ENCODE data around the gene ZBTB33.

The ZBTB33 gene

DNA sequence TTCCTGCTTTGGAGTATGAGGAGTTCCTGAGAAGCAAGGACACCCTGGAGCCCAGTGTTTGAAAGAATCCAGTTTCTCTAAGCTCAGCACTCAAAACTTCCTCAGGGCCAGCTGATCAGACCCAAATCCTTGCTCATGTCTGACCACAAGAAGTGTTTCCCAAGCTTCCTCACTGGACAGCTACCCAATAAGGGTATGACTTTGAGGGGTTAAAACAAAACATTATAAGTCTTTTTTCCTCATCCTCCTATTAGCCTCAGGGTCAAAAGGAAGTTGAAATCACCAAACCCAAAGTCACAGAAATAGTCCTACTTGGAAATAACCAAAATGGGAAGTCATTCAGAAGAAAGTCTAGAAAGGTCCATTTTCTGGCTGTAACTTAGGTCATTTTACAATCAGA, 13.7 kb downstream of the ZBTB33 start:
- no peak for DNase-seq

DNA sequence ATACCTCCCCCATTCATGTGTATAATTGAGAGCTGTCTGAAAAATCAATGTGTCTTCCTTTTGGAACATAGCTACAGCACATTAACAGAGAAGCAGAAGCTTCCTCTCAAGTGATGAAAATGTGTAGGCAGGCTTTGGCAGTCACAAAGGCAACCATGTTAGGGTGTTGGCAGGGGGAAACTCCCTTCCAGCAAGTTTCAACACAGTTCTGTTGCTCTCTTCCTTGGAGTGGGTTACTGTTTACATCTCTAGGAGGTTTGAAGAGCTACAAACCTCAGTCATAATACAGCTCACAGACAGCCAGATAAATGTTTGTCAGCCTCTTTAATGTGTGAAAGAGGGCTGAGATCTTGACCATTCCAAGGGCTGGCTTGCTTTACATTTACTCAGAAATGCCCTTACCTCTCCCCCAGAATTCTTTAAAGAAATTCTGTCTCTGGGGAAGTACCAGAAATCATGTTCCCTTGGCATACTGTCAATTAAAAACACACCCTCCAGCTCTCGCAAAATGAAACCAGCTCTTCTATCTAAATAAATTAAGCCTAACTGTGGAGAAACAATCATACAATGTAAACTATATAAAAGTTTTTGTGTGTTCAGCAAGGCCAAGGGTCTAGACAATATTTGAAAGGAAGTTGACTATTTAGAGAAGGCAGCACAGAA, 18.9 kb downstream of the ZBTB33 start:
- no peak for DNase-seq

DNA sequence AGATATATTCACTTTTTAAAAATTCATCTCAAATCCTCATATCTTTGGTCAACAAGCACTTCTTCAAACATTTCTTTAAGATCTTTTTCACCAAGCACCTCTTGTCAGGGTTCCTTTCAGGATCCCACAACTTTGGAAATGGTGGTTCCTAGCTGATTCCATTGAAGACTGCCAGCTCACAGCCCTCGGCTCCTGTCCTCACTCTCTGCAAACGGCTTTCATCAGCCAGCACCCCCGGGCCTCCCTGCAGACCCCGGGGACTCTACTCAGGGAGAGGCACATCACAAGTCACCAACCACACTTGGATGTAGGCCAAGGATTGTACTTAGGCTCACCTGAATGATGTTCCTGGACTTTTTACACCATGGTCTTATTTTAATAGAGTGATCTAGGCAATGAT, 20.0 kb downstream of the ZBTB33 start:
- no peak for DNase-seq

DNA sequence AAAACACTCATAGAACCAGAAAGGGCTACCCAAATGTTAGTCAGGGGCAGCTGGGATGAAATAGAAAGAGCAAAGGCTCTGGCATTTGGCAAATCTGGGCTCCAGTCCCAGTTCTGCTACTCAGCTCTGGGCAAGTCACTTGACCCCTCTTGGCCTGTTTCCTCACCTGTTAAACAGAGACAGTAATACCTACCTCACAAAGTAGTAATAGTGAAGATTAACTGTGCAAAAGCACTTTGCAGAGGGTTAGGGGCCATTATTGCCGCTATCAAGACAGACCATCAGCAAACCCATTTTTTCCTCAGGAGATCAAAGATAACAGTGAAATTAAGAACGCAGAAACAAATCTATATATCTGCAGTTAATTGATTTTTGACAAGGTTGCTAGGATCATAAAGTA, 20.6 kb downstream of the ZBTB33 start:
- no peak for DNase-seq

DNA sequence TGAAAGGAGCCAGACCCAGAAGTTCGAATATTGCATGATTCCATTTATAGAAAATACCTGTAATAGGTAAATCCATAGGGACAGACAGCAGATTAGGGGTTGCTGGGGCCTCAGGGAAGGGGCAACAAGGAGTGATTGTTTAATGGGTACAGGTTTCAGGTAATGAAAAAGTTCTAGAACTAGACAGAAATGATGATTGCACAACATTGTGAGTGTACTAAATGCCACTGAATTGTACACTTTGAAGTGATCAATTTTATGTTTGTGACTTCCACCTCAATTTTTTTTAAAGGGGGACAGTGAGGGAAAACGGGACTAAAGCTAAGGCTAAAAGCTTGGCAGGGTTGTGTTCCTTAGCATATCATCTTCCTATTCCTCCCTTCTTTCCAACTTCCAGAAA, 23.5 kb downstream of the ZBTB33 start:
- DNase-seq = no peak

DNA sequence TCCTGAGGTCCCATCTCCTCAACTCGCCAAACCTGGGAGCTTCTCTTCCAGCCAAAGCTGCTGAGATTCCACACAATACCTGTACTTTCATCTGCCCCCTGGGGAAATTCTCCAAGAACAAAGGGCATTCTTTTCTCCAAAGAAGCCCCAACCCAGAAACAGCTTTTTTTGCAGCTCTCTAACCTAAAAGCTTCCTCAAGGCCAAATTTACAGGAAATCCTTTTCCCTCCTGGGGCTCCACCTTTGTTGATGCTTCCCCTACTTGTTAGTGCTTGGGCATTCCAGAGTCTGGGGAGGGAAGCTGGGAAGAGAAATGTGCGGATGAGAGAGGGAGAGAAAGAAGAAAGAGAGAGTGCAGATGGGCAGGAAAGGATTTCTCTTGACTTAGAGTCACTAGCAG, 24.3 kb downstream of the ZBTB33 start:
- no peak for DNase-seq

DNA sequence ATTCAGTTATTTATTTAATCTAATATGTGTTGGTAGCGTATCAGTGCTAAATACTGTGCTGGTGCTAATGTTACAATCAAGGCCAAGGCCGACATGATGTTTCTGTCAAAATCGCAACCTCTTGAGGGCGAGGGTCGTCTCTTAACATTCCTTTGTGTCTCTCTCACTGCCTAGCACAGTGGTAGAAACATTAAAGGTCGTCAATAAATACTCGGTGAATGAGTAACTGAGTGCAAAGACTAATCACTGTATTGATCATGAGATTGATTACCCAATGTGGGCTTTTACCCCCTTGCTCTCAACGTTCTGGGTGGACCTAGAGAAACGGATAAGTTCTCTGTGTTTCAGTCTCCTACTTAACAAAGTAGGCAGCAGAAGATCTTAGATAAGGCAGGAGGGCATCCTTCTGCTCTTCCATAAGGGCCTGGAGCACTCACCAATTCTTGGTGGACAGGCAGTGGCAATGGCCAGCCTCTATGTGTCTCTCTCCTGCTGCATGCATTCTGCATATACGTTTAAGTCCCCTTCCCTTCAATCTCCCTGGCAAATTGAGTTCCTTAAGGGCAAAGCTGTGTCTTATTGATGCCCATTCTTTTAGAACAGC, 30.5 kb downstream of the ZBTB33 start:
- no peak for DNase-seq

DNA sequence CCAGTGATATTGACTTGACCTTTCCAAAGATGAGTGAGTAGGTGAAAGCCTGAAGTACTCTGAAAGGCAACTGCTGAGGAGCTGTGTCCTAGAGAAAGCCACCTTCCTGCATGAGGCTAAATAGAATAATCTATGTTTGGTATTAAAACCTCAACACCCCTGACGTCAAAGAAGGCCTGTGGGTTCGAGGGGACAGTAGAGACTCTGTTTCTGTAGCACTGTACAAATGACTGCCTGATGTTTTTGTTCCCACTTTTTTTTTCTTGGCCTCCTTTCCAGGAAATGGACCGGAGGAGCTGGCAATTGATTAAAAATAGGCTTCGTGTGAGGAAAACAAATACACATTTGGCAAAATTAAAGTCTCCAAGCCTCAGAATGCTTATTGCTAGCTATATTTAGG, 31.1 kb downstream of the ZBTB33 start:
- DNase-seq = no peak

DNA sequence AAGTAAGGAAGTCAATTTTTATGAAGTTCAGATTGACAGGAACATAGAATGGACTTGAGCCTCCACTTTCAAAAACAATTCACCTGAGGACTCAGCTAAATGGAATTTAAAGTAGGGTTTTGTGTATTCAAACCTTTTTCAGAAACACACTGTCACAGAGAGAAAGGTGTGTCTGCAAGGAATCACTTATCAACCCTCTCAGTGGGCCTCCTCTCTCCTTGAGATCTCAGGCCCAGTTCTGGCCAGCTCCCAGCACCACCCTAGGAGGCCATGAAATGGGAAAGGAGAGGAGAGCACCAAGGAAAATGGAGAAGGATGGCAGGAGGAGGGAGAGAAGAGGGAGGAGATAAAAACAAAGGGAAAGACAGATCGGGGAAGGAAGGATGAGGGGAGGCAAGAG, 32.1 kb downstream of the ZBTB33 start:
- DNase-seq = no peak

DNA sequence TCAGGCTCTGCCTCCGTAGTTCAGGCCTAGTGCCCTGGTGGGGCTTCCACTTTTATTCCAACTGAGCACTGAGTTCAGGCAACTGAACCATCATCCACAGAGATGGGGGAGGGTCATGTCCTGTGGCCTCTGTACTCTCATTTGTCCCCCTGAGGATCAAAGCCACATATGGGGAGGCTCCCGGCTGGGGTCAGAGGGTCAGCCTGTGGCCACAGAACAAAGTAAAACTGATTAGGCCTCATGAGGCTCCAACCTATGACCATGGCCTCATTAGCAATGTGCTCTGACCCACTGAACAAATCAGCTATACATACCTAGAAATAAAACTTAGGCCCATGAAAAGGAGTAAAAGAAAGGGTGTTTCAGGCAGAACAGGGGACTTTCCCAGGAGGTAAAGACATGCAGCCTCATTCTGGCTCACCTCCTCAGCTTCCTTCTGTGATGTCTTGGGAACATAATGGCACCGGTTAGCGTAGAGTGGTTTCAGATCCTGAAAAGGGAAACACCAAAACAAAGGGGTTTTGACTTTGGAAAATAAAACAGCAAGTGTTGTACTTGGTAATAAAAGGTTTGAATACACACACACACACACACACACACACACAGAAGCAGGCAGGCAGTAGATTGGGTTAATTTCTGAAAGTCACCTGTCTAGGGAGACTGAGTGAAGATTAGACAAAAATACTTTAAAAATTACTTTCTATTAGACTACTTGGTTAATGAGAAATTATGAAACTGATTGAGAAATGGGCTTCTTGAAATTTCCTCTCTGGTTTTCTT, 36.3 kb downstream of the ZBTB33 start:
- no peak for DNase-seq

DNA sequence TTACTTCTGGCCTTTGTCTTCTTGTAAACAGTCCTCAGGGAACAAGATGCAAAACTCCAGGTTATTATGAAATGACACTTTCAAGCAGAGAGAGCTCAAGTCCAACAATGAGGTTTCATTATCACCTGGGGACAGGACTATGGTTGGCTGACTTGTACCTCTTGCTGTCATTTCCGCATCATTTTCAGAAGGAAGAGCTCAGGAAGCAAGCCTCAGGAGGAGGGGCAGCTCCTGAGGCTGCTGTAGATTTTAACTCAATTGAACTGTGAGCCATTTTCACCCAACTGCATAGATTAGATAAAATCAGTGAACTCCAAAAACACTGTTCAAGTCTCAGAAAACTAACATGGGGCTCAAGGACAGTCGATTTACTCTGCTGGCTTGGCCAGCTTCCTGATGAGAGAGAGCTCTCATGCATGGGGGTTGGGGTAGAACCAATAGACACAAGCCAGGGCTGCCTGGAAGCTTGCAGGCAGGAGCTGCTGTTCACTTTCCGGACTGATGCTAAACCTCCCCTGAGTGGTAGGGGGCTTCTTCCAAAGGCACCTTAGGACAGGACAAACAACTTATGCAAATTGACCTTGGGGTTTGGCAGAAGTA, 37.0 kb downstream of the ZBTB33 start:
- no peak for DNase-seq

DNA sequence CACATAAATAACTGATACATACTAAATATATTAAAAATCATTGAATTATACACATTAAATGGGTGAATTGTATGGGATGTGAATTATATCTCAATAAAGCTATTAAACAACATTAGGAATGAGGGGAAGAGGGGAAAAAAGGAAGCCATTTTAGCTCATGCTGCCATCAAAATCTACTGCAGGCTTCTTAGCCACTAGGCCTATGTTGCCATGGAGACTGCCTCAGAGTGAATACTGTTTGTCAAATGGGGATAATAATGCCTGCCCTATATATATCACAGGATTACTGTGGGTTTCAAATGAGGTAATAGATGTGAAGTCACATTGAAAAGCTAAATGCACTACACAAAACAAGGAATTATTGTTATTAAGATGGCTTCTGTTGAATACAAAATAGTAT, 39.5 kb downstream of the ZBTB33 start:
- no peak for DNase-seq

DNA sequence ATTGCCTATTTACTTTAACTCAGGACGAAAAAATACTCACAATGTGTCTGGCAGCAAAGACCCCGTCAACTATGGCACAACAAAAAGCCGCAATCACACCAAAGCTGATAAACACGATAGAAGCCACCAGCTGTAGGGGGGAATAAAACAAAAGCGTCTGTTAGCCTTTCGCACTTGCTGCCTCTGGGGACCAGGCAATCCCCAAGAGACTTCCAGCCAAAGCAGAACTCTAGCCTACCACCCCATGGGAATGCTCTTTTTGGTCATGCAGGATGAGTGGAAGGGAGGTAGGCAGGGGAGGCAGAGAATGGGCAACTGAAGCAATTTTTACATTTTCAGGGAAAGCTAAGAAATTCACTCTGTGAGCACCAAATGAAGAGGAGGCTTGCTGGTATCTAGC, 40.6 kb downstream of the ZBTB33 start:
- DNase-seq = no peak

DNA sequence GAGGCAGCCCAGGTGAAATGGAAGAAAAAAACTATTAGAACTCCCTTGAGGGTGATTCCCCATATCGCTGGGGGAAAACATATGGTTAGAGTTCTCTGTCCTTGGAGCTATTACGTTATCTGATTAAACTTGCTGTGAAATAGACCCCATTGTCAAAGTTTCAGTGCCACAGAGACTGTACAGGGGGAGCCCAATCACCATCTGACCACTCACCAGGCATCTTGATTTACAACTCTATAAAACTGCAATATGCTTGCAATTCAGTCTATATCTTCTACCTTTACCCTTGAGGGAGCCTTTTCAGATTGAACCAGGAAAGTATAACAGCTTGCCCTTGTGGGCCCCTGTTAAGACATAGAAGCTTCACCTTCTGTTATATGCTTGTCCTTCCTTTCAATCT, 42.4 kb downstream of the ZBTB33 start:
- no peak for DNase-seq

DNA sequence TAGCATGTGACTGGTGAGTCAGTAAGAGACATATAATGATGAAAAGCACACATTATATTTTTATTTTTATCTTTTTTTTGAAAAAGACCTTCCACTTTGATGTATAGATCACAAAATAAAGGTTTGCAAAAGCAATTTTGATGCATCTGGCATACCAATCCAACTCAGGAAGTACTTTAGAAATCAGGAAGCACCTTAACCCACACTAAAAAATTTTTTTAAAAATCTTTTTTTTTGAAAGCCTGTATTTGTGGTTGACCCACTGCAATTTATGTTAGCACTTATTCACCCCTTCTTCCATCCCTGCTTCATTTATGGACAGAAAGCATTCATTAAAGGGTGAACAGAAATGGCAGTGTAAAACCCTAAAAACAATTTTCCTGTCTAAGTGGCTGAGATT, 44.0 kb downstream of the ZBTB33 start:
- no peak for DNase-seq

DNA sequence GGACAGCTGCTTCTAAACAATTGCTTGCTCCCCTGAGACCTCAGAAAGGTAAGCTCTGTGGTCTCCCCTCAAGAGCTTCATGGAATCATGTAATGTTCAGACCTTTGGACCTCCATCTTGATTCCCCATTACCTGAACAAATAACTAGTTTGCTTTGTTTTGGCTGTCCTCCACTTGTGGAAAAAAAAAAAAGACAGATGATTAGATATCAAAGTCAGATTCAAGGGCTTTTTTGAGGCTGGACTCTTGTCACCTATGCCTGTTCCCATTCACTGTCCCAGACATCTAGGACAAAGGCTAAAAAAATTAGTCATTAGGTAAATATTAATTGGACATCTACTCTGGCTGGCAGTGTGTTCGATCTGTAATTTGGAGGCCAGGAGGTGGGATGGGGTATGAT, 47.3 kb downstream of the ZBTB33 start:
- DNase-seq = no peak

DNA sequence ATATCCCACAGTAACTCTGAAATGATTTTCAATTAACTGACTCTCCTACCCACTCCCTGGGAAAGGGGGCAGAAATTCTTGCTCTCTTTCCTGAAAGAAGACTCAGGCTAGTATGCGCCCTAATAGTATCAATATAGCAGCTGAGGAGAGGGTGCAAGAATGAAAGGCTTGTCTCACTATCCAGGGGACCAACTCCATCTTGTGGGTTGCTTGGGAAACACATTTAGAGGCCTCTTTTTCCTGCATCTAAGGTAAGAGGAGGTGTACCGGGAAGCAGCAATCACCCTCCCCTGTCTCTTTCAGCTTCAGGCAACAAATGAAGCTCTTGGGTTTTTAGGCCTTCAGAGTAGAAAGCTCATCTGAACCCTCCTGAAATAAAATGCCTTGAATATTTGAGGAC, 49.3 kb downstream of the ZBTB33 start:
- DNase-seq = no peak

DNA sequence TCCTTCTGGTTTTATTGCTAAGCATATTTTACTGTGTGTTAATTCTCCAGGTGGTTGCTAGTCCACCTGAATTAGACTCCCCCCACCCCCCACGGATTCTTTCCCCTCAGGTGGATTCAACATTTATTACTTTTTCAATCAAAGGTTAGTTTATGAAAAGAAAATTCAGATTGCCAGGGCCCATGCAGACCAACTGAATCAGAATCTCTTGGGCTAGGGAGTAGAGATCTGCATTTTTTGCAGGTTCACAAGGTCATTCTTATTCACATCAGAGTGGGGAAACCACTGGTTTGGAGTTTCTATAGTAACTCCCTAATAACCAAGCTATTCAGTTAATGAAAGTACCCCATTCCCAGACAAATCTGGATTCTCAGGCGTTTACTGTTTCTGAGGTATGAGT, 50.9 kb downstream of the ZBTB33 start:
- DNase-seq = no peak

DNA sequence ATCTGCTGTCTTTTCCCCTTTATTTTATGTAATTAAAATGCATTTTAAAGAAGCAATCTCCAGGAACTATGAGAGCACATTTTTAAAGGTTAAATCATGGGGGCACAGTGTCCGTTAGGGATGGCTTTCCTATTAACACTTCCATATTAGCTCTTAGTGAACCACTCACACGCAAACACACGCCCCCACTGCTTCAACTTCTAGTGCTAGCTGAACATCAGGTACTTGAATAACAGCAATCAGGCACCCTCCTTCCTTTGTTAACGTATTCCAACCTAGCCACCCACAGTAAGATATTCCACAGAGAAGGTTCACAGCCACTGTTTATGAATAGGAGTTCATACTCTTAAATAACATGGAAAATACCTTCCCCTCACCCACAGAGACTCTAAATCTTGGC, 51.3 kb downstream of the ZBTB33 start:
- DNase-seq = no peak

DNA sequence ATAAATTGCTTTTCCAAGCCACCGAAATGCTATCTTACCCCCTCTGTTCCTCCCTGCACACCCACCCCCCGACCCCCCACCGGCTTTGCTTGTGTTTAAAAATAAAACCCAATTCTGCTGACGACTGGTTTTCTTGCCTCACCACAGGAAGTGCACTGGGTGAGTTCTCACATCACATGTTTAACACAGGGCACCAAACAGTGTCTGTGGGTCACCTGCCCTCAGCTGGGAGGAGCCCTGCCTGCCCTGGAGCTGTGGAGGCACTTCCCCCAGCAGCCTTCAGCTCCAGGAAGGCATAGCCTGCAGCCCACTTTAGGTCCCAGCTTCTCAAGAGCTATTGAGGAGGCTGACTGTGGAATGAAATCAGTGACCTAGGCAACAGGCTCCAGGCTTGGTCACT, 51.8 kb downstream of the ZBTB33 start:
- DNase-seq = no peak

DNA sequence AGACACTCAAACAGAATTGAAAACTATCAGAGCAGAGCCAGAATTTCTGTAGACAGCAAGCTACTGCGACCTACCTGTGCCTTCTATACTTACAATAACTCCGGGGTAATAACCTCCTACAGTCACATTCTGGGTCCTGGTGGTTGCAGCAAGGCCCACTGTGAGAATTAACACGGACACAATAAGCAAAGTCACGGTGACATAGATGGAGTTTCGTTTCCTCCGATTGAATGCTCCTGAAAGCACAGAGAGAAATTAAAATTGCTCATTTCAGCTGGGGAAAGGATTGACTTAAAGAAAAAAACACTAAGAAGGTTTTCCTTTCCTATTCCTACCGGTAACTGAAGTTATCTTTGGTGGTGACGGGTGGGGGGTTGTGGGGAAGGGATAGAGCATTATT, 53.6 kb downstream of the ZBTB33 start:
- no peak for DNase-seq

DNA sequence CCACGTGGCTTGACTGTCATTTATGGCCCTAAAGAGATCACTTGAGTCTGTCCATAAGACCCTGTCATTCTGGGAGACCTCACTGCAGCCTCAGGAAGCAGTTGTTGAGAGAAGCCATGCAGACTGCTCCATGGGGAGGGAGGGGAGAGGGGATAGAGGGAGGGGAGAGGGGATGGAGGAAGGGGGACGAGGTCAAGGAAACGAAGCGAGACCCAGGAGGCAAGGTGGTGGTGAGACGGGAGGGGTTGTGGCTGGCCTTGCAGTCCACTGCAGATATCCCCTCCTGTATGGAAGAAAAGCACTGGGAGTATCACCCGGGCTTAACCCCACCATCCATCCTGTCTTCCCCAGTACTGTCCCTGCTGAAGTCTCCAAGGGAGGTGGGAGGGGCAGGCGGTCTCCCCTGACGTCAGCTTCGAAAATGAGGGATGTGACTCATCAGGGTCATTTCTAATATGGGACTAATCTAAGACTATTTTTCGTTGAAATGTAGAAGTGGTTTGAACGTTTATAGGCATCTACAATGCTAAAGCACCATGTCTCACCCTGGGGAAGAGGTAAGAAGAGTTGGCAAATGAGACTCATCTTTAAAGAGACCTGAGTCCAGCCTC, 55.0 kb downstream of the ZBTB33 start:
- DNase-seq = no peak

DNA sequence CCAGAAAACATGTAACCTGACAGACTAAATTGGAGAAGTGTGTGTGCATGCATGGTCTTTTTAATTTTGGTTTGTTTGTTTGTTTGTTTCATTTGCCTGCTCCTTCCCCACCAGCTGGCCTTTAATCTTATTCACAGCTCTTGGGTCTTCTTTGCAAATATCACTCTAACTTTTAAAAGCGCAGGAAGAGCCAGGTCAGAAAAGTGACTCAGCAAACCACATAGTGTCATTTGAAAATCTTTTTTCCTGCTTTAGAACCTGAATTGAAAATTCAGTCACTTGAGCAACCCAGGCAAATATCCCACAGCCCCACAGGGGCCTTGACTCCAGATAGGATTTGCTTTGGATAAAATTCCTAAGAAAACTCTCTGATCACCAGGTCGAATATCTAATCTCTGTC, 56.0 kb downstream of the ZBTB33 start:
- DNase-seq = no peak
